HG03103 (cell line): ENCODE measurements around the gene AKAP13.
A peak's percentile ranks its signal among the peaks of the same experiment; 100 is the strongest.
"Not testable (repeated sequence)": the region's sequence is repeated elsewhere in the genome, so short reads cannot be mapped to it uniquely, and the experiment has no call there.

Source experiments
- ATAC-seq: cut with Tn5 transposase; IDR thresholded peaks from one replicate; pipeline ENCODE4 v1.9.1; 2021; ENCODE audit warnings: low read depth; ENCODE audit not compliant: unreplicated experiment

AKAP13 gene

GRCh38 chr15:85430406-85431204 is 50.2 kb downstream of the AKAP13 start:
- peak; percentile 99 for ATAC-seq

GRCh38 chr15:85439996-85440395 is 59.6 kb downstream of the AKAP13 start:
- ATAC-seq = no peak

- no peak for ATAC-seq
Measured at GRCh38 chr15:85440451-85440850, 60.0 kb downstream of the AKAP13 start.

- not testable (repeated sequence) for ATAC-seq
Measured at GRCh38 chr15:85441854-85442253, 61.5 kb downstream of the AKAP13 start.

GRCh38 chr15:85443046-85443445 is 62.6 kb downstream of the AKAP13 start:
- peak; percentile 35 for ATAC-seq

GRCh38 chr15:85443593-85444087 is 63.2 kb downstream of the AKAP13 start:
- peak; percentile 53 for ATAC-seq

- ATAC-seq = no peak
Measured at GRCh38 chr15:85444122-85444745, 63.8 kb downstream of the AKAP13 start.

- ATAC-seq = no peak
Measured at GRCh38 chr15:85445361-85445760, 65.0 kb downstream of the AKAP13 start.

GRCh38 chr15:85451099-85451700 is 70.8 kb downstream of the AKAP13 start:
- no peak for ATAC-seq

- ATAC-seq = no peak
Measured at GRCh38 chr15:85452436-85452835, 72.0 kb downstream of the AKAP13 start.

GRCh38 chr15:85453144-85453872 is 72.9 kb downstream of the AKAP13 start:
- ATAC-seq = no peak

- ATAC-seq = no peak
Measured at GRCh38 chr15:85454403-85454802, 74.0 kb downstream of the AKAP13 start.

- ATAC-seq = no peak
Measured at GRCh38 chr15:85455891-85456290, 75.5 kb downstream of the AKAP13 start.

- no peak for ATAC-seq
Measured at GRCh38 chr15:85456798-85457197, 76.4 kb downstream of the AKAP13 start.

GRCh38 chr15:85457392-85457968 is 77.1 kb downstream of the AKAP13 start:
- ATAC-seq = peak; percentile 71

- no peak for ATAC-seq
Measured at GRCh38 chr15:85458764-85459163, 78.4 kb downstream of the AKAP13 start.

GRCh38 chr15:85462029-85462428 is 81.6 kb downstream of the AKAP13 start:
- no peak for ATAC-seq

- no peak for ATAC-seq
Measured at GRCh38 chr15:85463276-85463892, 83.0 kb downstream of the AKAP13 start.

GRCh38 chr15:85463976-85464375 is 83.6 kb downstream of the AKAP13 start:
- no peak for ATAC-seq

- ATAC-seq = no peak
Measured at GRCh38 chr15:85464471-85464870, 84.1 kb downstream of the AKAP13 start.
